GM18505 (cell line): ENCODE results near the gene DDOST.
"Not testable (repeated sequence)": the region's sequence is repeated elsewhere in the genome, so short reads cannot be mapped to it uniquely, and the experiment has no call there.

ENCODE experiments used
- ATAC-seq: cut with Tn5 transposase; IDR thresholded peaks from one replicate; pipeline ENCODE4 v1.9.1; 2021; ENCODE audit not compliant: unreplicated experiment
- POLR2A ChIP-seq: IDR thresholded peaks from 4 replicates; pipeline ENCODE4 v1.6.1; 2011; ENCODE audit warnings: borderline replicate concordance; ENCODE audit not compliant: insufficient read depth, insufficient read length; ENCODE audit errors: extremely low read depth

The DDOST gene

GRCh38 chr1:20681999-20682398 lies 20.8 kb upstream of the DDOST start:
- TF ChIP-seq POLR2A = no peak
- no peak for ATAC-seq

- no peak for ATAC-seq
- no peak for TF ChIP-seq POLR2A
Measured at GRCh38 chr1:20680269-20680668, 19.1 kb upstream of the DDOST start.

GRCh38 chr1:20678599-20678998 lies 17.4 kb upstream of the DDOST start:
- no peak for ATAC-seq
- TF ChIP-seq POLR2A = no peak

GRCh38 chr1:20673626-20674025 lies 12.5 kb upstream of the DDOST start:
- not testable (repeated sequence) for ATAC-seq

GRCh38 chr1:20672265-20672632 lies 11.1 kb upstream of the DDOST start:
- TF ChIP-seq POLR2A = no peak
- ATAC-seq = no peak

- no peak for ATAC-seq
- TF ChIP-seq POLR2A = no peak
Measured at GRCh38 chr1:20670936-20671335, 9.8 kb upstream of the DDOST start.

GRCh38 chr1:20668581-20668980 lies 7.4 kb upstream of the DDOST start:
- no peak for TF ChIP-seq POLR2A

GRCh38 chr1:20666804-20667203 lies 5.6 kb upstream of the DDOST start:
- TF ChIP-seq POLR2A = no peak
- ATAC-seq = no peak

More at GRCh38 chr1:20668581-20668980, 7.4 kb upstream of the DDOST start:
- ATAC-seq = no peak

GRCh38 chr1:20666146-20666545 lies 5.0 kb upstream of the DDOST start:
- no peak for ATAC-seq

GRCh38 chr1:20665726-20666125 lies 4.6 kb upstream of the DDOST start:
- ATAC-seq = no peak
- no peak for TF ChIP-seq POLR2A

More at GRCh38 chr1:20666146-20666545, 5.0 kb upstream of the DDOST start:
- TF ChIP-seq POLR2A = no peak

GRCh38 chr1:20663969-20664715 lies 3.0 kb upstream of the DDOST start:
- ATAC-seq = no peak

GRCh38 chr1:20663365-20663764 lies 2.2 kb upstream of the DDOST start:
- no peak for ATAC-seq
- no peak for TF ChIP-seq POLR2A

More at GRCh38 chr1:20663969-20664715, 3.0 kb upstream of the DDOST start:
- TF ChIP-seq POLR2A = no peak

GRCh38 chr1:20662110-20662475 lies 924 bp upstream of the DDOST start:
- ATAC-seq = no peak
- no peak for TF ChIP-seq POLR2A

GRCh38 chr1:20660847-20661206 lies 342 bp downstream of the DDOST start:
- no peak for ATAC-seq
- TF ChIP-seq POLR2A = no peak

- ATAC-seq = no peak
- no peak for TF ChIP-seq POLR2A
Measured at GRCh38 chr1:20660363-20660762, 806 bp downstream of the DDOST start.
